IMR-90 (cell line): ENCODE data around the gene KLHL2. TPM values are rescaled to one million over a fixed set of nuclear protein-coding genes. Genes with fewer than 3 reads are reported as not detected.
A peak's percentile ranks its signal among the peaks of the same experiment; 100 is the strongest.

Source experiments
- ATAC-seq: fragments of 200-7000 bp; cut with Tn5 transposase; 2 replicates; pipeline ENCODE4 v1.9.1; 2020; ENCODE audit warnings: low read depth, mild to moderate bottlenecking, moderate library complexity
- BruUV-seq: library from RNA; stranded (reverse); fragments of 400-500 nt; replicated peaks from 2 replicates; lab custom pipeline; 2021; lab: Mats Ljungman, UMichigan
- CTCF ChIA-PET: fragments of 300-600 bp; formaldehyde crosslinking; extraction: SDS; loops from one replicate; lab custom pipeline; 2021; ENCODE audit warnings: antibody characterized with exemption; lab: Yijun Ruan, JAX
- POLR2A ChIA-PET: fragments of 300-600 bp; sonication (Branson Sonifier 250); formaldehyde crosslinking; loops from one replicate; lab custom pipeline; 2022; ENCODE audit warnings: antibody characterized with exemption; ENCODE audit not compliant: unreplicated experiment; lab: Charles Lee
- DNase-seq: peaks from one replicate; pipeline ENCODE4 v3.0.0; 2013
- H2AFZ ChIP-seq: replicated peaks from 2 replicates; pipeline ENCODE3; 2013; ENCODE audit warnings: low read length, mild to moderate bottlenecking; ENCODE audit not compliant: poor library complexity
- H2AK5ac ChIP-seq: 2 replicates; pipeline ENCODE4 v1.6.1; 2013; ENCODE audit warnings: low read depth, low read length, inconsistent platforms
- H2AK9ac ChIP-seq: replicated peaks from 2 replicates; pipeline ENCODE3; 2013; ENCODE audit warnings: mild to moderate bottlenecking, low read depth, low read length, moderate library complexity; ENCODE audit not compliant: poor library complexity
- H2BK120ac ChIP-seq: 2 replicates; pipeline ENCODE4 v1.6.1; 2013; ENCODE audit warnings: low read depth, low read length, inconsistent platforms
- H2BK15ac ChIP-seq: 3 replicates; pipeline ENCODE4 v1.6.1; 2013; ENCODE audit warnings: low read depth, low read length, inconsistent platforms
- H2BK20ac ChIP-seq: 2 replicates; pipeline ENCODE4 v1.6.1; 2013; ENCODE audit warnings: low read depth, mild to moderate bottlenecking, inconsistent platforms, low read length, moderate library complexity
- H2BK5ac ChIP-seq: 2 replicates; pipeline ENCODE4 v1.6.1; 2013; ENCODE audit warnings: mild to moderate bottlenecking, low read depth, low read length, inconsistent platforms; ENCODE audit not compliant: poor library complexity, severe bottlenecking
- H3K14ac ChIP-seq: replicated peaks from 2 replicates; pipeline ENCODE4 v1.6.1; 2013; ENCODE audit warnings: low read depth, low read length, inconsistent platforms
- H3K18ac ChIP-seq: 2 replicates; pipeline ENCODE4 v1.6.1; 2013; ENCODE audit warnings: low read depth, low read length, control low read depth
- H3K23ac ChIP-seq: 2 replicates; pipeline ENCODE4 v1.6.1; 2013; ENCODE audit warnings: low read depth, low read length, inconsistent platforms
- H3K27ac ChIP-seq: 2 replicates; pipeline ENCODE4 v1.5.1; 2013; ENCODE audit warnings: mild to moderate bottlenecking, control low read depth, low read length; ENCODE audit not compliant: insufficient read depth
- H3K27me3 ChIP-seq: 2 replicates; pipeline ENCODE4 v1.6.1; 2013; ENCODE audit warnings: low read length; ENCODE audit not compliant: control insufficient read depth, insufficient read depth
- H3K36me3 ChIP-seq: 2 replicates; pipeline ENCODE4 v1.6.1; 2013; ENCODE audit warnings: low read length, mixed read lengths; ENCODE audit not compliant: control insufficient read depth, insufficient read depth
- H3K4ac ChIP-seq: 2 replicates; pipeline ENCODE4 v1.6.1; 2013; ENCODE audit warnings: low read depth, low read length, inconsistent platforms
- H3K4me1 ChIP-seq: 2 replicates; pipeline ENCODE4 v1.6.1; 2013; ENCODE audit warnings: low read length, mixed read lengths; ENCODE audit not compliant: control insufficient read depth, insufficient read depth
- H3K4me2 ChIP-seq: 2 replicates; pipeline ENCODE4 v1.6.1; 2013; ENCODE audit warnings: low read depth, mild to moderate bottlenecking, control low read depth, low read length, moderate library complexity
- H3K4me3 ChIP-seq: 2 replicates; pipeline ENCODE4 v1.5.1; 2013; ENCODE audit warnings: low read depth, mild to moderate bottlenecking, control low read depth, low read length, moderate library complexity; ENCODE audit not compliant: insufficient read depth
- H3K56ac ChIP-seq: 2 replicates; pipeline ENCODE4 v1.6.1; 2013; ENCODE audit warnings: low read length, inconsistent platforms; ENCODE audit not compliant: insufficient read depth; ENCODE audit errors: extremely low read depth
- H3K79me1 ChIP-seq, 2 experiments: 2 replicates each; pipeline ENCODE4 v1.6.1; 2013; ENCODE audit warnings: low read length in 2 of 2, inconsistent platforms in 1 of 2, low read depth in 1 of 2
- H3K9ac ChIP-seq: 2 replicates; pipeline ENCODE4 v1.6.1; 2013; ENCODE audit warnings: low read depth, low read length, control low read depth
- H3K9me1 ChIP-seq: 2 replicates; pipeline ENCODE4 v1.6.1; 2013; ENCODE audit warnings: low read length, inconsistent platforms; ENCODE audit not compliant: insufficient read depth
- H3K9me3 ChIP-seq: 2 replicates; pipeline ENCODE4 v1.6.1; 2013; ENCODE audit warnings: low read length; ENCODE audit not compliant: control insufficient read depth, insufficient read depth
- H4K20me1 ChIP-seq: 2 replicates; pipeline ENCODE4 v1.6.1; 2013; ENCODE audit warnings: low read length, inconsistent platforms; ENCODE audit not compliant: insufficient read depth
- H4K5ac ChIP-seq: 2 replicates; pipeline ENCODE4 v1.6.1; 2013; ENCODE audit warnings: mild to moderate bottlenecking, low read depth, low read length, control low read depth
- H4K8ac ChIP-seq, 2 experiments: 2 replicates each; pipeline ENCODE4 v1.6.1; 2013; ENCODE audit warnings: low read depth in 2 of 2, low read length in 2 of 2, control low read depth in 1 of 2, inconsistent platforms in 1 of 2
- H4K91ac ChIP-seq: 2 replicates; pipeline ENCODE4 v1.6.1; 2013; ENCODE audit warnings: low read depth, low read length, inconsistent platforms; ENCODE audit not compliant: insufficient read depth
- RAD21 ChIP-seq: IDR thresholded peaks from 2 replicates; pipeline ENCODE4 v1.6.1; 2012; ENCODE audit warnings: low read length, improper control_type of control experiment
- RFX5 ChIP-seq: IDR thresholded peaks from 2 replicates; pipeline ENCODE4 v1.8.0; 2012; ENCODE audit warnings: low read depth, mild to moderate bottlenecking, low read length, moderate library complexity
- WGBS, 2 experiments: methylation state at CpG; one replicate each; pipeline versions ENCODE4 v1.1.5 to v1.1.7; 2013; ENCODE audit warnings: missing lambda C conversion rate in 2 of 2; ENCODE audit not compliant: insufficient read length in 1 of 2; ENCODE audit errors: extremely low coverage in 2 of 2; 5-methylcytosine and 5-hydroxymethylcytosine counted together
- dilution Hi-C: fragments of 300-500 bp; cut with HindIII; formaldehyde crosslinking; loops from one replicate; pipeline ENCODE4 v1.14.3; 2018; ENCODE audit warnings: low sequenced_read_pairs; ENCODE audit not compliant: unreplicated experiment
- in situ Hi-C: fragments of 300-500 bp; cut with MboI; formaldehyde crosslinking; loops from 3 replicates; pipeline ENCODE4 v1.14.3; 2019; ENCODE audit warnings: low sequenced_read_pairs, inconsistent platforms, mixed read lengths
- intact Hi-C: fragments of 100-400 bp; cut with micrococcal nuclease; formaldehyde crosslinking; loops from 2 replicates; pipeline ENCODE4 v1.10.0; 2022
- polyA plus RNA-seq, 3 experiments: library from polyadenylated mRNA; depleted of rRNA; stranded (reverse); fragments of >200 nt; gene quantifications; 2 replicates each; pipeline ENCODE4 v1.2.3, GENCODE V29; 2012; ENCODE audit warnings: low replicate concordance in 1 of 3
- total RNA-seq: library from RNA; depleted of rRNA; stranded (reverse); fragments of >200 nt; gene quantifications from 2 replicates; pipeline ENCODE4 v1.2.3, GENCODE V29; 2012

KLHL2 gene
- total and polyA plus RNA-seq, 2 of the 4 experiments (the other 2 are of a cell fraction): 11.0 to 12.4 TPM

DNA sequence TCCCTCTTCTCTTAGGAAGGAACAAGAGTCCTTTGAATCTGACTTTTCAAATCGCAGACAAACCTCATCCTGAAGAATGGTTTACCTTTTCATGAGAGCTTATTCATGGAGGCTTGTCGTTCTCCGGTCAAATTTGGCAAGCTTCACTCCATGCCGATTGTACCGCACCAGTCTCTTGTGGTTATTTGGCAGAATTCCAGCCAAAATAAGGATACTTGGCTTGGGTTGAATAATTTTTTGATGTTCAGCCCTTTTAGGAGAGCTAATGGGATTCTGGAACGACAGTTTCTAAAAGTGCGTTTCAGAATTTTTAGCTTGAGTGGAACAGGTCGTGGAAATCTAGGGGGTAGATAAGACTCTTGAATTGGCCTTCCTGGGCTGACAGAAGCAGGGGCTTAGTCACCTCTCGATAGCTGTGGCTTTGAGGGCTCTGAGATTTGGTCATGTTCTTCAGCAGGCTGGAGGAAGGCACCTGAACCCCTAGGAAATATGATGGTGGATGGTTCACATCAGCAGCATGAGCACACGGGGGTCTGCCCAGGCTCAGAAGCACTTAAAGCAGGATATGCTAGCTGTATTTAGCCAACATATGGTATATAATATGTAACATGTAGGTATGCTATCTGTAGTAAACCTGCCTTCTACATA is 1.5 kb downstream of the KLHL2 start:
- Histone ChIP-seq H3K9me3 (no peaks in the 10 kb centered on the region), H3K27me3 (no peaks in the 10 kb centered on the region), H2AFZ (no peak overlapping the region), H2BK15ac (no peak overlapping the region), H4K20me1 (peaks cover 3% of the 10 kb centered on the region; the same call in 1 of the 2 replicates), H2BK120ac (no peak overlapping the region), H3K9ac (no peak overlapping the region), H3K27ac (no peak overlapping the region), H3K4ac (no peak overlapping the region), H4K5ac (no peak overlapping the region), H3K14ac (no peak overlapping the region), H3K79me1 (peaks cover 14 to 21% of the 10 kb centered on the region in 2 experiments; a peak in 3 of 4 replicates), H3K23ac (peak overlapping the region; percentile 40; the same call in 1 of the 2 replicates), H2AK9ac (no peak overlapping the region), H4K91ac (no peak overlapping the region), H3K18ac (no peak overlapping the region), H4K8ac (no peak overlapping the region), H3K4me1 (peaks cover 2% of the 10 kb centered on the region; the same call in 1 of the 2 replicates), H3K56ac (no peak overlapping the region), H2AK5ac (no peak overlapping the region), H3K36me3 (no peaks in the 10 kb centered on the region), H3K9me1 (0 out of 2 replicates have a peak, but pooled peaks cover 2% of the 10 kb centered on the region), H3K4me2 (peak overlapping the region; percentile 52), H2BK20ac (no peak overlapping the region), H2BK5ac (no peak overlapping the region), H3K4me3 (no peak overlapping the region)
- ATAC-seq (no peak), DNase-seq (no peak)
- no CpG with 5 or more reads among the region's 10 CpGs for WGBS, 2 experiments
- dilution Hi-C loops (no loop called here), in situ Hi-C loops (loop anchor here (25.0 kb wide), 1 partner anchor 128 kb away; the partner anchor contains the start of gene MSMO1), intact Hi-C loops (no loop called here)
- no TSS peak for BruUV-seq
- no peak for TF ChIP-seq RFX5
- TF ChIP-seq RAD21: no peak
- ChIA-PET POLR2A (no interaction called here), CTCF (interaction anchor here (0.6 to 0.8 kb wide), 2 partner anchors 174 to 285 kb away, joined by 3 read pairs; no protein-coding TSS in a partner anchor)
